Ovary (tissue), 3 donors: ENCODE results near the gene PLSCR5.

Experiments
- POLR2A ChIP-seq: fragments of 450-650 bp; IDR thresholded peaks from one replicate; pipeline ENCODE4 v1.6.1; 2017; ENCODE audit warnings: antibody characterized with exemption, mild to moderate bottlenecking, moderate library complexity
- TF ChIP-seq, protein P1 (sequence below), 3 donors: fragments of 450-650 bp in 2 of 3; fragments of 200-600 bp in 1 of 3; IDR thresholded peaks; one replicate each; pipeline versions ENCODE4 v1.5.1 to v1.8.0; 2016 to 2022; ENCODE audit warnings: antibody characterized with exemption in 3 of 3, mild to moderate bottlenecking in 1 of 3
- donor health status: DM: no; HTN: no; CAD: no.

DNA sequence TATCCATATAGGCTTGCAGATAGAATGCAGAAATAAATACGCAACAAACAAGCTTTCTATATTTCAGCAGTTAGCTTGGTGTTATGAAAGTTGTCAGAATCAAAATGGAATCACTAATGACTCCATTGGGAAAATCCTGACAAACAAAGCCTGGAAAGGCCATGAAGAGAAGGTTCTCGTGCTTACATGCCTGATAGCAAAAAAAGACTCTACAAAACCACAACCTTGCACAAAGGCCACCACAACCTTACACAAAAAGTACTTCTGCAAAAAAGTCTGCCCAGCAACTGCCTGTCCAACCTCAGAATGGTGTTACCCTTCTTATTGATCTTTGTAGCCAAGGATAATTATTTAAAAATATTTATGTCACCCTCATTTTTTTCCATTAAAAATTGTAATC is 46.4 kb downstream of the PLSCR5 start:
- no peak for TF ChIP-seq POLR2A
- TF ChIP-seq, protein P1, sequence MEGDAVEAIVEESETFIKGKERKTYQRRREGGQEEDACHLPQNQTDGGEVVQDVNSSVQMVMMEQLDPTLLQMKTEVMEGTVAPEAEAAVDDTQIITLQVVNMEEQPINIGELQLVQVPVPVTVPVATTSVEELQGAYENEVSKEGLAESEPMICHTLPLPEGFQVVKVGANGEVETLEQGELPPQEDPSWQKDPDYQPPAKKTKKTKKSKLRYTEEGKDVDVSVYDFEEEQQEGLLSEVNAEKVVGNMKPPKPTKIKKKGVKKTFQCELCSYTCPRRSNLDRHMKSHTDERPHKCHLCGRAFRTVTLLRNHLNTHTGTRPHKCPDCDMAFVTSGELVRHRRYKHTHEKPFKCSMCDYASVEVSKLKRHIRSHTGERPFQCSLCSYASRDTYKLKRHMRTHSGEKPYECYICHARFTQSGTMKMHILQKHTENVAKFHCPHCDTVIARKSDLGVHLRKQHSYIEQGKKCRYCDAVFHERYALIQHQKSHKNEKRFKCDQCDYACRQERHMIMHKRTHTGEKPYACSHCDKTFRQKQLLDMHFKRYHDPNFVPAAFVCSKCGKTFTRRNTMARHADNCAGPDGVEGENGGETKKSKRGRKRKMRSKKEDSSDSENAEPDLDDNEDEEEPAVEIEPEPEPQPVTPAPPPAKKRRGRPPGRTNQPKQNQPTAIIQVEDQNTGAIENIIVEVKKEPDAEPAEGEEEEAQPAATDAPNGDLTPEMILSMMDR (IDR thresholded peaks at IDR 0.05): no peak
